Thyroid gland (tissue), 4 donors: Measurements from ENCODE around the gene HYOU1.

Source experiments
- CTCF ChIP-seq, 6 experiments: fragments of 200-600 bp in 3 of 6; fragments of 450-650 bp in 3 of 6; sonication (generic) in 3 of 6; IDR thresholded peaks; one replicate each; pipeline ENCODE4 v1.5.1; 2016 to 2019; ENCODE audit warnings: antibody characterized with exemption in 6 of 6, mild to moderate bottlenecking in 2 of 6, inconsistent platforms in 1 of 6, moderate library complexity in 1 of 6
- POLR2A ChIP-seq, 2 donors: fragments of 450-650 bp; IDR thresholded peaks; one replicate each; pipeline ENCODE4 v1.6.1; 2017; ENCODE audit warnings: antibody characterized with exemption in 2 of 2, mild to moderate bottlenecking in 2 of 2, moderate library complexity in 1 of 2

GRCh38 chr11:119047205-119047604 lies 9.8 kb downstream of the HYOU1 start:
- no peak for TF ChIP-seq CTCF (IDR thresholded peaks at IDR 0.05)
- no peak for TF ChIP-seq POLR2A (IDR thresholded peaks at IDR 0.05)
